ENCODE data around the gene CNTNAP4. TPM values are rescaled to one million over a fixed set of nuclear protein-coding genes. Genes with fewer than 3 reads are reported as not detected.

The CNTNAP4 gene
- polyA plus RNA-seq, 1 of the 3 experiments (the other 2 are of a cell fraction): not detected

- Histone ChIP-seq H3K9ac (no peak overlapping the region), H3K27me3 (ENCODE audit: insufficient read depth) (no peaks in the 10 kb centered on the region), H3K4me3 (ENCODE audit: low read depth in 2 of 2, low read length in 1 of 2) (no peak overlapping the region), H3K36me3 (replicated peaks in 1 of 2; ENCODE audit: control insufficient read depth in 1 of 2, insufficient read depth in 2 of 2, low read length in 1 of 2) (no peaks in the 10 kb centered on the region), H3K27ac (ENCODE audit: low read depth in 2 of 2, low read length in 1 of 2) (no peak overlapping the region), H3K9me2 (no peaks in the 10 kb centered on the region), H3F3A (replicated peaks; ENCODE audit: insufficient read depth) (no peaks in the 10 kb centered on the region), H2AFZ (ENCODE audit: low read depth) (no peak overlapping the region), H3K79me2 (ENCODE audit: insufficient read depth) (no peaks in the 10 kb centered on the region), H4K20me1 (ENCODE audit: insufficient read depth) (no peaks in the 10 kb centered on the region), H3K9me3 (no peaks in the 10 kb centered on the region), H3K4me2 (no peak overlapping the region), H3K4me1 (ENCODE audit: control insufficient read depth in 1 of 2, insufficient read depth in 2 of 2, low read depth in 1 of 2, low read length in 1 of 2) (no peaks in the 10 kb centered on the region; a peak in 1 of 4 replicates)
- DNase-seq: no peak
- WGBS (ENCODE audit: low lambda C conversion rate): 51% methylated on average over 3 of the region's 3 CpGs
- TF ChIP-seq MEF2A (IDR thresholded peaks at IDR 0.05; ENCODE audit: borderline replicate concordance, low read depth) (no peak), PBX3 (IDR thresholded peaks at IDR 0.05) (no peak), CTCF (IDR thresholded peaks at IDR 0.05) (no peak), EZH2phosphoT487 (IDR thresholded peaks at IDR 0.05; ENCODE audit: borderline replicate concordance, low read depth) (no peak), ZBTB33 (IDR thresholded peaks at IDR 0.05; ENCODE audit: borderline replicate concordance, low read depth) (no peak), RXRA (IDR thresholded peaks at IDR 0.05; ENCODE audit: borderline replicate concordance, low read depth) (no peak), EP300 (IDR thresholded peaks at IDR 0.05; ENCODE audit: borderline replicate concordance in 1 of 2, low read depth in 1 of 2, low read length in 1 of 2) (no peak), TEAD4 (IDR thresholded peaks at IDR 0.05; ENCODE audit: borderline replicate concordance, insufficient read depth) (no peak), MAX (IDR thresholded peaks at IDR 0.05; ENCODE audit: low read depth) (no peak), RAD21 (IDR thresholded peaks at IDR 0.05; ENCODE audit: low read length) (no peak), GATA2 (CRISPR knock-in tag; IDR thresholded peaks at IDR 0.05) (no peak), SIN3A (IDR thresholded peaks at IDR 0.05; ENCODE audit: borderline replicate concordance, low read depth, low read length) (no peak), RCOR1 (IDR thresholded peaks at IDR 0.05; ENCODE audit: low read length) (no peak), IRF3 (IDR thresholded peaks at IDR 0.05; ENCODE audit: low read depth, low read length) (no peak), TAF1 (IDR thresholded peaks at IDR 0.05; ENCODE audit: borderline replicate concordance, low read depth, low read length) (no peak), FOSL2 (IDR thresholded peaks at IDR 0.05; ENCODE audit: borderline replicate concordance, low read depth) (no peak), FOXM1 (IDR thresholded peaks at IDR 0.05; ENCODE audit: low read depth) (no peak), NRF1 (IDR thresholded peaks at IDR 0.05; ENCODE audit: low read depth, low read length) (no peak), REST (IDR thresholded peaks at IDR 0.05; ENCODE audit: low read depth, low read length) (no peak), USF1 (IDR thresholded peaks at IDR 0.05; ENCODE audit: borderline replicate concordance, low read depth) (no peak)
- CTCF ChIA-PET: no interaction called here
- POLR2A ChIA-PET: no interaction called here
Observed at GRCh38 chr16:76455257-76455656, 178.1 kb downstream of the CNTNAP4 start.

All from SK-N-SH (cell line).